Measurements from ENCODE around the gene DNAJC9.

DNAJC9 gene

DNA sequence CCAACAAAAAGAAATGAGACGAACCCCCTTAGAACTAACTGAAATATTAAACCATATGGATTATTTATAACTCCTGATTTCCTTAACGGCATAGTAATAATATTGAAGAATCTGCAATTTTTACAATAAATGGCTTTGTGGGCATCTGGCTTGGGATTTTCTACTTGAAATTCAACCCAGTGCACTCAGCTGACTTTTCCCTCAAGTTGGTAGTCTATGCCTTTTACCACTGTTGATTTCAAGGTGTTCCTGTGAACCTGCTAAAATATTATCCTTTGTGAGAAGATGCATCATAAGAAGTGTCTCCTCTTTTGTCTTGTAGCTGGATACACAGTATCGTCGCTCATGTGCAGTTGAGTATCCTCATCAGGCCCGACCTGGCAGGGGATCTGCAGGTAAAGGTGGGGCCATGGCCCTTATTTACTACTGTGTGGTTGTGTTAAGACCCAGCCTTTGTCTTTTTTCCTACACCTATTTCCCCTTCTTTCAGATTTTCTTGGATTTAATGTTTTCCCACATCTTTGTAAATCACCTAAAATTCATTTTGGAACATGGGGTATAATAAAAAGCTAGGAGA lies 8.0 kb downstream of the DNAJC9 start:
- no peak for DNase-seq (ENCODE audit: low read depth in 2 of 2)

DNA sequence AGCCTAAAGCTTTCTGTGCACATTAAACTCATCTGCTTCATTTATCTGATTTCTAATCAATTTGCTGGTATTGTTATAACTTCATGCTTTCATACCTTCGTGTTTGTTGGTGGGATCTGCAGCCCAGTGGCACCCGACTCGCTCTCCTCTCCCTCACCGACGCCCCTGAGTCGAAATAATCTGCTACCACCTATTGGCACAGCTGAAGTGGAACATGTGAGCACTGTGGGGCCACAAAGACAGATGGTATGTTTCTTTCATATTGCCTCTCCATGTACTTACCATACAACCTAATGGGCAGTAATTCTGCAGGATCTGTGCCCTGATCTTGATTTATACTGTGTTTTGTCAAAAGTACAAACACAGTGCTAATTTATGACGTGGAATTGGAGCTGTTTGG lies 12.4 kb downstream of the DNAJC9 start:
- no peak for DNase-seq (ENCODE audit: low read depth in 2 of 2)

DNA sequence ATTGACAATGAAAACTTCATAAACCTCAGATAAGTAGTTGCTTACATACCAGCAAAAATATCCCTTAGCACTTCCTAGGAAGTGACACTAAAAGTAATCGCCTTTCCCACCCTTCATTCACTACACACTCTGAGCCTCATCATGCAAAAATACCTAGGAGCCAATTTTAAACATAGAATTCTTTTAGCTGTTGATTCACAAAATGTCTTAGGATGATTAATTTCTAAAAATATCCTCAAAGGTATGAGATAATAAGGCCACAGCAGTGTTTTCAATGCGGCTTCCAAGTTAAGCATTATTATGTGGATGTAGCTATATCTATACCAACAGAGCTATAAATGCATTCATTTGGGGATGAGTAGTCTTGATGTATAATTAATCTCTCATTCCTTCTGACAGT lies 13.2 kb downstream of the DNAJC9 start:
- no peak for DNase-seq (ENCODE audit: low read depth in 2 of 2)

DNA sequence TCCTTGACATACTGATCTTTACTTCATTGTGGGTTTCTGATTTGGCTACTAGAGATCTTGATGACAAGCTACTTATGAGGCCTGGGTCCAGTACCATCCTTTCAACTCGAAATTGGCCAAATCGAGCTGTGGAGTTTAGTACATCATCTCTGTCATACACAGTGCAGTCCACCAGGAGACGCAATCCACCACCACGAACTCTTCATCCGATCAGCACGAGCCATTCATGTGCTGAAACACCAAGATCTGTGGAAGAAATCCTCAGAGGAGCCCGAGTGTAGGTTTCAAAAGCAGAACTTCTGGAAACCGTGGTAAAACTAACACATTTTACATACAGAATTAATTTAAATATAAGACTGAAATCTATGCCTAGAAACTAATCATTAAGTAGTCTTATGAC lies 14.2 kb downstream of the DNAJC9 start:
- DNase-seq (ENCODE audit: low read depth in 2 of 2), result no peak

DNA sequence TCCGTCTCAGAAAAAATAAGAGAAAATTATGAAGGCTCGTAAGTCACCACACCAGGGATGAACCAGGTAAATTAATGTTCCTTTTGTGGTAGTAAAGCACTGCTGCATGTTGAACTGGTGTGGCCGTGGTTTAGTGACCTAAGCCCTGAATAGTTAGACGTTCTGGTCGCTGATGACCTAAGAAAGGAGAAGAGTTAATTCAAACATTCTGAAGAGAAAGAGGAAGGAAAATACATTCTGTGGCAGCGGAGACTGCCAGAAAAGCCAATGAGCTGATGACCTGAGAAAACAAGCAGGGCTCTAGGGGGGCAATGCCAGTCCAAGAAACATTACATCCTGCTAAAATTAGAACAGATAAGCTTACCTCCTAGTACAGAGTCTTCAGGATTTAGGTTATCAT lies 17.5 kb downstream of the DNAJC9 start:
- no peak for DNase-seq (ENCODE audit: low read depth in 2 of 2)

DNA sequence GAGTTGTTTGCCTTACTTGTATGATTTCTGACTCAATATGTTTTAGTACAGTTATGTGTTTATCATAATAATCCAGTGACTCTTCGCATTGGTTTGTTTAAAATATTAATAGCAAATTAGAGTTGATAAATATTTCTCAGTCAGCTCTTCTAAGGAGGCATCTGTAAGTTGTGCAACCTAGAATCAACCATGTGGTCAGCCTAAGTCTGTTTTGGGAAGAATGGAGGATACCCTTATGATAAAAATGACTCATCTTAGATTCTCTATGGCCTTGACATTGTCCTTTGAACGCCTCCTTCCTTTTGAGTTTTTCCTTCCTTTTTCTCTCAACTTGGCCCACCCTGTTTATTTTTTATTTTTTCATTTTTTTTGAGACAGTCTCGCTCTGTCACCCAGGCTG lies 18.8 kb downstream of the DNAJC9 start:
- DNase-seq (ENCODE audit: low read depth in 2 of 2), result no peak

DNA sequence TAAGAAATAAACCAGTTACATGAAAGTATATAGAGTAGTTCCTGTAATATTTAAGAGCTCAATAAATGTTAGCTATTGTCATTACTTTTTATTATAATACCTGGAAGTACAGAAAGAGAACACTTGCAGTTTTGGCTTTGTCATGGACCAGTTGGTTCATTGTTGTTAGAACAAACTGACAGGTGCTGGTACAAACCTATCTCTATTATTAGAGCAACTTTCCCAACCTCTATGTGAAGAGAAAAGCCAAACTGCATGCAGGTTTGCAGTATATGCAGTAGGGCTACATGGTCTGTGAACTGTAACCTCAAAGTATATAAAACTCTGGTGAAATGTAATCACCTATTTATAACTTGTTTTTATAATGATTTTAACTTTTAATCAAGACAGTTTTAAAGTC lies 20.4 kb downstream of the DNAJC9 start:
- no peak for DNase-seq (ENCODE audit: low read depth in 2 of 2)

DNA sequence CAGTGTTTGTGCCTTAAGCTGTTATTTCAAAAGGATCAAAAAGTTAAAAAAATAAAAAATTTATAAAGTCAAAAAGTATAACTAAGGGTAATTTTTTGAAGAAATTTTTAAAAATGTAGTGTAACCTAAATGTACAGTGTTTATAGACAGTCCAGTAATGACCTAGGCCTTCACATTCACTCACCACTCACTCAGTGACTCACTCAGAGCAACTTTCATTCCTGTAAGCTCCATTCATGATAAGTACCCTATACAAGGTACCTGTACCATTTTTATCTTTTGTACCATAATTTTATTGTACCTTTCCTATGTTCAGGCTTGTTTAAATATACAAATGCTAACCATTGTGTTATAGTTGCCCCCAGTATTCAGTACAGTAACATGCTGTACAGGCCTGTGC lies 21.5 kb downstream of the DNAJC9 start:
- DNase-seq (ENCODE audit: low read depth in 2 of 2), result no peak

DNA sequence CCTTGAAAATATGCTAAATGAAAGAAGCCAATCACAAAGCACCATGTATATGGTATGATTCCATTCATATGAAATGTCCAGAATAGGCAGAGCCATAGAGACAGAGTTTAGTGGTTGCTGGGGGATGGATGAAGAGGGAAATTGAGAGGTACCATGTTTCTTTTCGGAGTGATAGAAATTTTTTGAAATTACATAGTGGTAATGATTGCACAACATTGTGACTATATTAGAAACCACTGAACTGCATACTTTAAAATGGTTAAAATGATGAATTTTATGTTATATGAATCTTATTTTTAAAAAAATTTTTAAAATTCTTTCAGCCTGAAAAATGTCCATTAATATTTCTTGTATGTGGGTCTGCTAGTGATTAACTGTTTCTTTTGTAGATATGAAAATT lies 26.1 kb downstream of the DNAJC9 start:
- DNase-seq (ENCODE audit: low read depth in 2 of 2), result no peak

DNA sequence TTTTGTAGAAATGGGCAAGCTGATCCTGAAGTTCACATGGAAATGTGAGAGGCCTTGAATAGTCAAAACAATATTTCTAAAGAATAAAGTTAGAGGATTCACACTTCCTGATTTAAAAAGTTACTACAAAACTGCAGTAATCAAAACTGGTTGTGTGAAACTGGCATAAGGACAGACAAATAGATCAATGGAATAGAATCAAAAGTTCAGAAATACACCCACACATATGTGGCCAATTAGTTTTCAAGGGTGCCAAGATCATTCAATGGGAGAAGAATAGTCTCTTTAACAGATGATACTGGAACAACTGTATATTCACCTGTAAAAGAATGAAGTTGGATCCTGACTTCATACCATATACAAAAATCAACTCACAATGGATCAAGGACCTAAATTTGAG lies 27.7 kb downstream of the DNAJC9 start:
- DNase-seq (ENCODE audit: low read depth in 2 of 2), result no peak

DNA sequence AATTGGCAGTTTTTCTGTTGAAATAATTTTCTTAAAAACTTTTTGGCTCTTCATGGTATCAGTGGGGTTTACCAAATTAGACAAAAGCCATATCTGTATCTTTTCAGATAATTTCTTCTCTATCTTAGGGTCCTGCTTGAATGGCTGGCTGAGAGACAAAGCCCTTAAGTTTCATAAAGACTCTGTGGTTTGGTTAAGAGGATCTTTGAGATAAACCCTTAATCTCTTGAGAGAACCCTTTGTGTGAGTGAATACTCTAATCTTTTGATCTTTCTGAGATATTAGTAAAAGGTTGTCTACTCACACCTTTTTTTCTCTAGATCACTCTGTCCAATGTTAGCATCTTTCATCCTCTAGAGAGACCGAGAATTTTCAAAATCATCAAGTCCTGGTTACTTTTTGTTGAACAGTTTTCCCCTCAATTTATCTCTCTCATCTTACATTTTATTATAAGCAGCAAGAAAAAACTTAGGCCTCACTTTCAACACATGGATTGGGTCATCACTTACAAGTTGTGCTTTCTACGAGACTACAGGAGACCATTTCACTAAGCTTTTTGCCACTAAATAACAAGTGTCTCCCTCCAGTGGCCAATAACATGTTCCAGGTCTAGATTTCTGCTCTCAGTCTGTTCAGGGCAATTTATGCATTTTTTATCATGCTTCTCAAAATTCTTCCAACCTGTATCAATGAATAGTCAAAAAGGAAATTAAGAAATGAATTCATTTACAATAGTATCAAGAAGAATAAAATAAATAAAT lies 28.4 kb downstream of the DNAJC9 start:
- DNase-seq (ENCODE audit: low read depth in 2 of 2), result no peak

DNA sequence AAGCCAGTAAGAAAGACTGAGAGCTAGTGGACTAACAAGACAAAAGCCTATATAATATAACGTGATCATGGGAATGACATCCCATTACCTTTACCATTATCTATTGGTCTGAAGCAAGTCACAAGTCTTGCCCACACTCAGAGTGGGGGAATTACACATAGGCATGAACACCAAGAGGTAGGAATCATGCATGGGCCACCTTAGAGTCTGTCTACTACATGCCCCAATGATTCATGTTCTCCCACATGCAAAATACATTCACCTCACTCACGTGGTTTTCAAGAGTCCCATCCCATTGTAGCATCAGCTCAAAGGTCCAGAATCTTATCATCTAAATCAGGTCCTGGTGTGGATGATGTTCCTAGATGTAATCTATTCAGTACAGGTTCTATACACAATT lies 29.4 kb downstream of the DNAJC9 start:
- no peak for DNase-seq (ENCODE audit: low read depth in 2 of 2)

DNA sequence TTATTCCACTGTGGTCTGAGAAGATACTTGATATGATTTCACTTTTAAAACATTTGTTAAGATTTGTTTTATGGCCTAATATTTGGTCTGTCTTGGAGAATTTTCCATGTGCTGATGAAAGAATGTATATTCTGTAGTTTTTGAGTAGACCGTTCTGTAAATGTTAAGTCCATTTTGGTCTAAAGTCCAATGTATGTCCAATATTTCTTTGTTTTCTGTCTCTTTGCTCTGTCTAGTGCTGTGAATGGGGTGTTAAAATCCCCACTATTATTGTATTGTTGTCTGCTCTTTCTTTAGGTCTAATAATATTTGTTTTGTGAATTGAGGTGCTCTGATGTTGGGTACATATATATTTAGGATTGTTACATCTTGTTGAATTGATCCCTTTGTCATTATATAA lies 31.3 kb downstream of the DNAJC9 start:
- DNase-seq (ENCODE audit: low read depth in 2 of 2), result no peak

DNA sequence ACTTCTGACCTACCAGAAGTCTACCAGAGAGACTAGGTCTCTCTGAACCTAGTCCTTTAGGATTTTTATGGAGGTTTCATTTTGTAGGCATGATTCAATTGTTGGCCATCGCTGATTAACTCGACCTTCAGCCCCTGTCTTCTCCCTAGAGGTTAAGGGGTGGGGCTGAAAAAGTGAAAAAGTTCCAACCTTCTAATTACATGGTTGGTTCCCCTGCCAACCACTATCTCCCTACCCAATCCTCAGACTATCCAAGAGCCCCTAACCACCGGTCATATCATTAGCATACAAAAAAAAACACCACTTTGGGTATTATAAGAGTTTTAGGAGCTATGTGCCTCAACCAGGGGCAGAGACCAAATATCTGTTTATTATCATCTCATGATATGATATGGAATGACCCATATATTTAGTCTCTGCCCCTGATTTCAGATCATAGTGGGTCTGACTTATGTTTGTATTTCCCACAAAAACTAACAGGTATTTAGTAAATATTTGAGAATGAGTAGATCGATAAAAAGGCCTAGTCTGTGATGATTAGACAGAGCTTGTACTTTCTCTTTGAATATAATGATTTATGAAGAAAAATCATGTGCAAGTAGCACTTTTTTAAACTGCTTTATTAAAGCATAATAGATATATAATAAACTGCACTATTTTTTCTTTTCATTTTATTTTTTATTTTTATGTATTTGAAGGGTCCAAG lies 35.8 kb downstream of the DNAJC9 start:
- no peak for DNase-seq (ENCODE audit: low read depth in 2 of 2)

DNA sequence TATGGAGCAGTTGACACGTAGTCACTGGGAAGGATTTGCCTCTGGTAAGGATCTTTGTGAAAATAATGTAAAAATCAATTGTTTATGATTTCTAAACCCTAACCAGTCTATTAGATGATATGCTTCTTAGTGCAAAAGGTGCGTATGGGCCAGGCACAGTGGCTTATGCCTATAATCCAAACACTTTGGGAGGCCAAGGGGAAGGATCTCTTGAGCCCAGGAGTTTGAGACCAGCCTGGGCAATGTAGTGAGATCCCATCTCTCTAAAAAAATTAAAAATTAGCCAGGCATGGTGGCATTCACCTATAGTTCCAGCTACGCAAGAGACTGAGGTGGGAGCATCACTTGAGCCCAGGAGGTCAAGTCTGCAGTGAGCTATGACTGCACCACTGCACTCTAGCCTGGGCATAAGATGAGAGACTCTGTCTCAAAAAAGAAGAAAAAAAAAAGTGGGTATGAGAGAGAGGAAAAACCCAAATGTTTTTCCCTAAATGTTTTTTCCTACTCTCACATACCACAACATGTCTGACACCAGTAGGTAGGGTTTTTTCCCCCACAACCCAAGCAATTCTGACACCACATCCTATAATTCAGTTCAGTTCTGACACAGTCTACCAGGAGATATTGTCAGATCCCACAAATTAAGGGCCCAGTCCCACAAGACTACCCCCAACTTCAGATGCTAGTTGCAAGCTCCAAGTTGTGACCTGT lies 36.5 kb downstream of the DNAJC9 start:
- DNase-seq (ENCODE audit: low read depth in 2 of 2), result no peak

DNA sequence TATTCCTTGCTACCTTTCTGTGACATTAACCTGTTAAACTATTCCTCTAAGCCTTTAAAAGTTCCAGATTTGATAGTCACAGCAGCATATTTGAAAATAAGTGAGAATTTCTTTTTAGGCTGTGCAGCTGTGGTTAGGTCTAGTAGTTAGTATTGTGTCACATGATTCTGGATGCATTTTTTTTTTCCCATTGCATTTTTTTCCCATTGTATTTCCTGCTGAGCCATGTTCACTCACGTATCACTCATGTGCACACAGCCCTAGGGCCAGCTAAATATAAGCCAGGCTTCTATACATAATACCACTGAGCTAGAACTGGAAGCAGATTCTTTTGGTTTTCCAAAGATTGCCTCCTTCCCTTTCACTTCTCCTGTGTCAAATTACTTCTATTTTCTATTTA lies 37.4 kb downstream of the DNAJC9 start:
- DNase-seq (ENCODE audit: low read depth in 2 of 2), result no peak

DNA sequence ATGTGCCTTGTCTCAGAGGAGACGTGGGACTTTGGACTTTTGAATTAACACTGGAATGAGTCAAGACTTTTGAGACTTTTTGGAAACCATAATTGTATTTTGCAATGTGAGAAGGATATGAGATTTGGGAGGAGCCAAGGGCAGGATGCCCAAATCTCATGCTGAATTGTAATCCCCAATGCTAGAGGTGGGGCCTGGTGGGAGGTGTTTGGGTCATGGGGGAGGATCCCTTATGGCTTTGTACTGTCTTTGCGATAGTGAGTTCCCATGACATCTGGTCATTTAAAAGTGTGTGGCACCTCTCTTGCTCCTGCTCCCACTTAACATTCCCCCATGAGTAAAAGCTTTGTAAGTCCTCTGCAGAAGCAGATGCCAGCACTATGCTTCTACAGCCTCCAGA lies 39.2 kb downstream of the DNAJC9 start:
- DNase-seq (ENCODE audit: low read depth in 2 of 2), result no peak

DNA sequence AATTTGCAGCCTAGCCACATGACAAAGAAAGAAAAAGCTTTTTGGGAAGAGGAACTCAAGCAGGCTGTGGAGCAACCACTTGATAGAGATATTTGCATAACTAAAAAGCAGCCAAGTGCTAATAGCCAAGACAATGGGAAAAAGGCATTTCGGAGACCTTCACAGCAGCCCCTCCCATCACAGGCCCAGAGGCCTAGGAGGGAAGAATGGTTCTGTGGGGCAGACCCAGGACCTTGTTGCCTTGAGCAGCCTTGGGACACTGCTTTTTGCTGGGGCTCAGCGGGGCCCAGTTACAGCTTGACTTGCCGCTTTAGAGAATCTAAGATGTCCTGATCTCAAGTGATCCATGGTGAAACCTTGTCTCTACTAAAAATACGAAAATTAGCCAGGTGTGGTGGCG lies 40.7 kb downstream of the DNAJC9 start:
- DNase-seq (ENCODE audit: low read depth in 2 of 2), result no peak

DNA sequence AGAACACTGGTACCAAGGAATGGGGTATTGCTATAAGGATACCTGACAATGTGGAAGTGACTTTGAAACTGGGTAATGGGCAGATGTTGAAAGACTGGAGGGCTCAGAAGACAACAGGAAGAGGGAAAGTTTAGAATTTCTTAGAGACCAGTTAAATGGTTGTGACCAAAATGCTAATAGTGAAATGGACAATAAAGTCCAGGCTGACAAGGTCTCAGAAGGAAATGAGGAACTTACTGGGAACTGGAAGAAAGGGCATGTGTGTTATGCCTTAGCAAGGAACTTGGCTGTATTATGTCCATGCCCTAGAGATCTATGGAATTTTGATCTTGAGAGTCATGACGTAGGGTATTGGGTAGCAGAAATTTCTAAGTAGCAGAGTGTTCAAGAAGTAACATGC lies 41.2 kb downstream of the DNAJC9 start:
- no peak for DNase-seq (ENCODE audit: low read depth in 2 of 2)

DNA sequence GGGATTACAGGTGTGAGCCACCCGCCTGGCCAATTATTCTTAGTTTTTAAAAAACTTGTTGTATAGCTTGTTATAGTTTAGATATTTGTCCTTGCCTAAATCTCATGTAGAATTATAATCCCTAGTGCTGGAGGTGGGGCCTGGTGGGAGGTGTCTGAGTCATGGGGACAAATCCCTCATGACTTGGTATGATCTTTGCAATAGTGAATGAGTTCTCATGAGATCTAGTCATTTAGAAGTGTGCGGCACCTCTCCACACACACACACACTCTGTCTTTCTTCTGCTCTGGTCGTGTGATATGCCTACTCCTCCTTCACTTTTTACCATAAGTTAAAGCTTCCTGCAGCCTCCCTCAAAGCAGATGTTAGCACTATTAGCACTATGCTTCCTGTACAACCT lies 42.0 kb downstream of the DNAJC9 start:
- no peak for DNase-seq (ENCODE audit: low read depth in 2 of 2)
